Astrocyte of the hippocampus (primary cell): ENCODE results near the gene E2F2.

Source experiments
- DNase-seq: peaks from one replicate; pipeline ENCODE4 v3.0.0; 2011; ENCODE audit warnings: low read depth, low spot score

The E2F2 gene

GRCh38 chr1:23462766-23463165 is 68.3 kb downstream of the E2F2 start:
- no peak for DNase-seq

DNA sequence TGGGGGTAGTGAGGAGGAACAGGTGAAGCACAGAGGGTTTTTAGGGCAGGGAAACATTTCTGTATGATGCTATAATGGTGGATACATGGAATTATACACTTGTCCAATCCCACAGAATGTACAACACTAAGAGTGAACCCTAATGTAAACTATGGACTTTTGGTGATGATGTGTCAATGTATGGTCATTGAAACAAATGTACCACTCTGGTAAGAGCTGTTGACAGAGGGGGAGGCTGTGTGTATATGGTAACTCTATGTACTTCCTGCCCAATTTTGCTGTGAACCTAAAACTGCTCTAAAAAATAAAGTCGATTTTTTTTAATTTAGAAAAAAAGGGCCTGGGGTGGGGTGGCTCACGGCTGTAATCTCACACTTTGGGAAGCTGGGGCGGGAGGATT is 70.0 kb downstream of the E2F2 start:
- no peak for DNase-seq

DNA sequence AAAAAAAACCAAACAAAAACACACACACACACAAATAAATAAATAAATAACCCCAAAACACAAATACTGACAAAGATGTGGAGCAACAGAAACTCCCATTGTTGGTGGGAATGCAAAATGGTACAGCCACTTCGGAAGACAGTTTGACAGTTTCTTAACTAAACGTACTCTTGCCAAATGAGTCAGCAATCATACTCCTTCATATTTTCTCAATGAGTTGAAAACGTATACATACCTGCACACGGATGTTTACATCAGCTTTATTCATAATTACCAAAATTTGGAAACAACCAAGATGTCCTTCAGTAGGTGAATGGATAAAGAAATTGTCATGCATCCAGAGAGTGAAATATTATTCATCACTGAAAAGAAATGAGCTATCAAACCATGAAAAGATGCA is 70.5 kb downstream of the E2F2 start:
- DNase-seq: no peak

GRCh38 chr1:23459338-23459757 is 71.7 kb downstream of the E2F2 start:
- DNase-seq: no peak
